ENCODE measurements around the gene PIK3C2B.

PIK3C2B gene

DNA sequence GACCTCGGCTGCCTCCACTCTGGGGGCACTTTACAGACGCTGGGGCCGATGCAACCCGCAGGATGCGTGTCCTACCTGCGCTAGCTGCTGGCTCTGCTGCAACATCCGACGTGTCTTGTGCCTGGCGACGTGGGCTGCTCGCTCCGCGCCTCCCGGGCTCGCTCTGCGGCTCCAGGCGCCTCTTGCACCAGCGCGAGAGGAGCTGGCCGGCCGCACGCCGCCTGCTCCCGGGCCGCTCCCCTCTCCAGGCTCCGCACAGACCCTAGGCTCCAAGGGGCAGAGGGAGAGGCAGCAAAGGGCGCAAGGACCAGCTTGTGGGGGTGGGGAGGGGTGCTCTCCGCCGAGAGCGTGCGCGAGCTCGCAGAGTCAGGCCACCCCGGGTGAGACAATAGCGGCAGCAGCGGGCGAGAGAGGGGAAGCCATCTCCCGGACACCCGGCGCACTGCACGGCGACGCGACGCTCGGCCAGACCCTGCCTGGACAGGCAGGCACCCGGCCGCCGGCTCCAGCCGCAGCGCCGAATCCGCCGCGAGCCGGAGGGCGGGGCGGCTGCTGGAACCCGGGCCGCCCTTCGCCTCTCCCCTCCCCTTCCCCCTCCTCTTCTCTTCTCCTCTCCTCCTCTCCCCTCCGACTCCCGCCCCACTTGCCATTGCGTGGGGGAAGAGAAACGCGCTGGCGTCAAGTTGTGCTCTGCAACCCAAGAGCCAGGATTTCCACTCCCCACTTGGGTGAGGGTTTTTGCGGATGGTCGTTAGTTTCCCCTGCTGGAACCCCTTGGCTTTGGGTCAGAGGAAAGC is at the start of gene PIK3C2B:
PIK3C2B (minus strand) TSS at position 525 of the 797 bp plus-strand sequence. CDS start 25,003 bp downstream, outside the sequence.
- TF ChIP-seq CTCF (conservative IDR thresholded peaks at IDR 0.05) = peak; percentile 66
- peak within 1 kb of the TSS; percentile 94 for H3K27ac ChIP-seq

DNA sequence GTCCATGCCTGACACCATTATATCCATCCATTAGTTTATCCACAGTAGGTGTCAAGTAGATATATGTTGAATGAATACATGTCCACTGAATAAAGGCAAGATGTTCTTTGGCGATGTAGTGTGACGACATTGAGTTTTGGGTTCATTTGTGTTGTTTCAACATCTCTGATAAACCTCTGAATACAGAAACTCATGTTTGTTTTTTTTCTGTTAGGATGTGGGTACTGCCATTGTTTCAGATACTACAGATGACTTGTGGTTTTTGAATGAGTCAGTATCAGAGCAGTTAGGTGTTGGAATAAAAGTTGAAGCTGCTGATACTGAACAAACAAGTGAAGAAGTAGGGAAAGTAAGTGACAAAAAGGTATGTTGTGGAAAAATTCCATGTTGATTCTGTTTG is 49.7 kb upstream of the PIK3C2B start:
- TF ChIP-seq CTCF (conservative IDR thresholded peaks at IDR 0.05) = no peak

GRCh38 chr1:204541626-204542025 is 47.0 kb upstream of the PIK3C2B start:
- no peak overlapping the region for H3K27ac ChIP-seq
- no peak for TF ChIP-seq CTCF (conservative IDR thresholded peaks at IDR 0.05)

More for the DNA sequence above, 49.7 kb upstream of the PIK3C2B start:
- H3K27ac ChIP-seq = no peak overlapping the region

DNA sequence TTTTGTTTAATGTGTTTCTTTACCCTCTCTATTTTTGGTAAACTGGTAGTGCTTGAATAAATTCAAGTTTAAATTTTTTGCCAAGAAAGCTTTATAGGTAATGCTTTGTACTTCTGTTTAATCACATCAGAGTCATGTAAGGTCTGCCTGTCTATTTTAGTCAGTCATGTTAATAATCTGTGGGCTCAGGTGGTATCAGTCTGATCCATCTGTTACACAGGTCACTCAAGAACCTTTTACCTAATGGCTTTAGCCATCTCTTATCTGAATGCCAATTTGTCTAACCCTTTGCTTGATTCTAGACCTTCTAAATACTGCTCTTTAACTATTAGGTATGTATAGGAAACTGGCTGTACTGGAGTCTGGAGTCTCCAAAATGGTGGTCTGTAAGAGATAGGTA is 38.2 kb upstream of the PIK3C2B start:
- TF ChIP-seq CTCF (conservative IDR thresholded peaks at IDR 0.05) = no peak
- no peak overlapping the region for H3K27ac ChIP-seq

- H3K27ac ChIP-seq = no peak overlapping the region
- no peak for TF ChIP-seq CTCF (conservative IDR thresholded peaks at IDR 0.05)
These were observed 36.3 kb upstream of the PIK3C2B start for GRCh38 chr1:204530932-204531331.

DNA sequence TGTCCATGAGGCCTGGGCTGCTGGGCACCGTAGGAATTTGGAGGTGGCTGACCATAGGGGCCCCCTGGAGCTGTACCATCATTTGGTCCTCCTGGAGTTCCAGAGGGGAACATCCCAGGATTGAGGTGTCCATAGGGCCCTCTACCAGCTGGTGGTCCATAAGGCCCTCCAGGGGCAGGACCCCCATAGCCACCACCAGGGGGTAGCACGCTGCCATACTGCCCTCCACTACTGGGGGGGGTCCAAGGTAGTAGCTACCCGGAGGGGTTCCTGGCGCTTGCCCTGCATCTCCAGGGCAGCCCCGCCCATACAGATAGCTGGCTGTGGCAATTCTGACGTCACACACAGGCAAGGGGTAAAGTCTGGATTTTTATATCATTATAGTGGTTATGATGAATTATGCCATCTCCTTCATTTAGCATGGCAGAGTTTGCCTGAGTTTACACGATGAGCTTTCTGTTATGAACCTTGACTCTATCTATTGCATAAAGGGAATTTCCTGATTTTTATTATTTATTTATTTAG is 34.8 kb upstream of the PIK3C2B start:
- H3K27ac ChIP-seq = no peak overlapping the region
- peak; percentile 12; the same call in 1 of the 2 replicates for TF ChIP-seq CTCF (conservative IDR thresholded peaks at IDR 0.05)

DNA sequence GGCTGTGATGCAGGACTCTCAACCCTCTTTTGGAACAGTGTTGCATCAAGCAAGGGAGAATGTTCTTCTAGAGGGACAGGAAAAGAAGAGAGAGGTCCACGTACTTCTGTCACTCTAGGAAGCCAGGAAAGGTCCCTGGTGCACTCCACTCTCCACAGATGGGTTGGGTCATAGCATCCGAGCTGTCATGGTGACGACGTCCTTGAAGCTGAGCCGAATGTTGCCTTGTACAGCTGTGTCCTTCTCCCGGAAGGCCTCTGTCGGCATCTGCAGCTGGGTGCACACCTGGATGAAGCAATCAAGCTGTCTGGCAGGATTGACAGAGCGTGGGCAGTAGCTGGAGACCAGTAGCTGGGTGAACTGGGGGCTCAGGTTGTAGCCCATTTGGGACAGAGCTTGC is 34.1 kb upstream of the PIK3C2B start:
- no peak for TF ChIP-seq CTCF (conservative IDR thresholded peaks at IDR 0.05)
- no peak overlapping the region for H3K27ac ChIP-seq
